ENCODE data around the gene BTBD2.

Gene BTBD2

GRCh38 chr19:2016041-2016807, 710 bp upstream of the BTBD2 start:
- Histone ChIP-seq H3K36me3 (ENCODE audit: control insufficient read depth in 1 of 2, insufficient read depth in 2 of 2, low read length in 2 of 2) (no peaks in the 10 kb centered on the region), H3K27ac (ENCODE audit: low read length) (no peak overlapping the region), H3K4me1 (ENCODE audit: control insufficient read depth in 1 of 2, insufficient read depth in 2 of 2, low read length in 2 of 2) (peaks cover 0 to 28% of the 10 kb centered on the region in 2 donors), H3K4me3 (ENCODE audit: low read depth in 1 of 2, low read length in 2 of 2) (peak overlapping the region; percentile 38 to 42), H3K27me3 (ENCODE audit: low read depth, low read length) (no peaks in the 10 kb centered on the region), H3K9me3 (ENCODE audit: control insufficient read depth in 1 of 2, low read length in 2 of 2) (no peaks in the 10 kb centered on the region)

DNA sequence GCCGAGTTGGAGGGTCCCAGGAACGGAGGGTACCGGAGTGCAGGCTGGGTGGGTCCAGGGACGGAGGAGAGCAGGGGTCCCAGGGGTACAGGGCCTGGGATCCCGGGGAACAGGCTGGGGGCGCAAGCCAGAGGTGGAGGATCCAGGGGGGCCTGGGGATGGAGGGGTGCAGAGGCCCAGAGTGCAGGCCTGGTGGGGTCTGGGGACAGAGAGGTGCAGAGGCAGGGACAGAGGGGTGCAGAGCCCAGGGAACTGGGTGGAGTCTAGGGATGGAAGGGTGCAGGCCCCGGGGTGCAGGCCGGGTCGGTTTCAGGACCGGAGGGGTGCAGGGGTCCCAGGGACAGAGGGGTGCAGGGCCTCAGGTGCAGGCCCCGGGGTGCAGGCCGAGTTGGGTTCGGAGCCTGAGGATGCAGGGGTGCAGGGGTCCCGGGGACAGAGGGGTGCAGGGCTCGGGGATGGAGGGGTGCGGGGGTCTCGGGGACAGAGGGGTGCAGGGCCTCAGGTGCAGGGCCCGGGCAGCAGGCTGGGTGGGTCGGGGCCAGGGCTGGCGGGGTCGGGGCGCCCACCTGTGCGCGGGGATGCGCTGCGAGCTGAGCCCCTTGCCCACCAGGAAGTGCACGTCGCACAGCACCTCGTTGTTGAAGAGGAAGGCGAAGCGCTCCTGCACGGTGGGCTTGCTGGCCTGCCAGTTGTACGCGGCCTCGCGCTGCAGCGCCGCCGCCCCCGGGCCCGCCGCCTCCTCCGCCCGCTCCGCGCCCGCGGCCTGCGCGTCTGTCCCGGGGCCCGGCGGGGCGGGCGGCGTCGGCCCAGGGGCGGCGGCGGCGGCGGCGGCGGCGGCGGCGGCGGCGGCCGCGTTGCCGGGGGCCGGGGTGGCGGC, 545 bp downstream of the BTBD2 start:
- Histone ChIP-seq H3K4me3 (ENCODE audit: low read depth in 1 of 2, low read length in 2 of 2) (peak overlapping the region; percentile 37 to 71), H3K36me3 (ENCODE audit: control insufficient read depth in 1 of 2, insufficient read depth in 2 of 2, low read length in 2 of 2) (no peaks in the 10 kb centered on the region), H3K27ac (ENCODE audit: low read length) (no peak overlapping the region), H3K4me1 (ENCODE audit: control insufficient read depth in 1 of 2, insufficient read depth in 2 of 2, low read length in 2 of 2) (peaks cover 0 to 28% of the 10 kb centered on the region in 2 donors), H3K9me3 (ENCODE audit: control insufficient read depth in 1 of 2, low read length in 2 of 2) (no peaks in the 10 kb centered on the region), H3K27me3 (ENCODE audit: low read depth, low read length) (no peaks in the 10 kb centered on the region)

- H3K4me3 ChIP-seq (ENCODE audit: low read depth in 1 of 2, low read length in 2 of 2) = peak overlapping the region in 1 of 2 donors; percentile 71
- H3K36me3 ChIP-seq (ENCODE audit: control insufficient read depth in 1 of 2, insufficient read depth in 2 of 2, low read length in 2 of 2) = no peaks in the 10 kb centered on the region
- H3K9me3 ChIP-seq (ENCODE audit: control insufficient read depth in 1 of 2, low read length in 2 of 2) = no peaks in the 10 kb centered on the region
- no peak overlapping the region for H3K27ac ChIP-seq (ENCODE audit: low read length)
- peaks cover 0 to 21% of the 10 kb centered on the region in 2 donors for H3K4me1 ChIP-seq (ENCODE audit: control insufficient read depth in 1 of 2, insufficient read depth in 2 of 2, low read length in 2 of 2)
- H3K27me3 ChIP-seq (ENCODE audit: low read depth, low read length) = no peaks in the 10 kb centered on the region
These were observed 1.4 kb downstream of the BTBD2 start for GRCh38 chr19:2014131-2014571.

- no peak overlapping the region for H3K27ac ChIP-seq (ENCODE audit: low read length)
- no peaks in the 10 kb centered on the region for H3K27me3 ChIP-seq (ENCODE audit: low read depth, low read length)
- no peaks in the 10 kb centered on the region for H3K9me3 ChIP-seq (ENCODE audit: control insufficient read depth in 1 of 2, low read length in 2 of 2)
- H3K4me1 ChIP-seq (ENCODE audit: control insufficient read depth in 1 of 2, insufficient read depth in 2 of 2, low read length in 2 of 2) = peaks cover 0 to 21% of the 10 kb centered on the region in 2 donors
- peak overlapping the region in 1 of 2 donors; percentile 71 for H3K4me3 ChIP-seq (ENCODE audit: low read depth in 1 of 2, low read length in 2 of 2)
- H3K36me3 ChIP-seq (ENCODE audit: control insufficient read depth in 1 of 2, insufficient read depth in 2 of 2, low read length in 2 of 2) = no peaks in the 10 kb centered on the region
These were observed 1.9 kb downstream of the BTBD2 start for GRCh38 chr19:2013683-2013961.

DNA sequence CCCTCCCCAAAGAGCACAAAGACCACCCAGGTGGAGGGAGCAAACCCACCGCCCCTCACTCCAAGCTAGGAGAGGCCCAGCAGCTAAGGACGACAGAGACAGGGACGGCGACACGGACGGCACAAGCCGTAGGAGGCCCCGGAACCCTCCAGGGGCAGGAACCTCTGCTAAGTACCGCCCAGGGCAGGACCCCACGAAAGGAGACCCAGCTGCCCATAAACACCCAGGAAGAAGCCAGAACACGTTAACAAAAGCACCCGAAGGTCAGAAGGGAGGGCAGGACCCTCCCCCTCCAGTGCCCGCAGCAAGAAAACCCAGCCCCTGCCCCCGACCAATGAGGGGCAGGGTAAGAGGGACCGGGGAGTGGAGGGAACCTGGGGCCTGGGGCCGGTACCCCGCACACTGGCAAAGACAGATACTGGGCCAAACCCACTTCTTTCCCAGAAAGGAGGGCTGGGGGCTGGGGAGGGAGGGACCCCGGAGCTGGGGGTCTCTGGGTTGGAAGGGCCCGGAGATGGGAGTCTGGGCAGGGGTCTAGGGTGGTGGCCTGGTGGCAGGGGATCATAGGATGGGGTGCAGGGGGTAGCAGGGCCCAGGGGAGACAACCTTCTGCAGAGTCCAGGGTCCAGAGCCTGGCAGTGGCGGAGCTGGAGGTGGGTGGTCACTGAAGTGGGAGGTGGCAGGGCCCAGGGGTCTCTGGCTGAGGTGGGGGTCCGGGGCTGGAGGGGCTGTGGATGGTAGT, 2.4 kb downstream of the BTBD2 start:
- H3K4me1 ChIP-seq (ENCODE audit: control insufficient read depth in 1 of 2, insufficient read depth in 2 of 2, low read length in 2 of 2) = peaks cover 0 to 21% of the 10 kb centered on the region in 2 donors
- H3K36me3 ChIP-seq (ENCODE audit: control insufficient read depth in 1 of 2, insufficient read depth in 2 of 2, low read length in 2 of 2) = no peaks in the 10 kb centered on the region
- H3K9me3 ChIP-seq (ENCODE audit: control insufficient read depth in 1 of 2, low read length in 2 of 2) = no peaks in the 10 kb centered on the region

DNA sequence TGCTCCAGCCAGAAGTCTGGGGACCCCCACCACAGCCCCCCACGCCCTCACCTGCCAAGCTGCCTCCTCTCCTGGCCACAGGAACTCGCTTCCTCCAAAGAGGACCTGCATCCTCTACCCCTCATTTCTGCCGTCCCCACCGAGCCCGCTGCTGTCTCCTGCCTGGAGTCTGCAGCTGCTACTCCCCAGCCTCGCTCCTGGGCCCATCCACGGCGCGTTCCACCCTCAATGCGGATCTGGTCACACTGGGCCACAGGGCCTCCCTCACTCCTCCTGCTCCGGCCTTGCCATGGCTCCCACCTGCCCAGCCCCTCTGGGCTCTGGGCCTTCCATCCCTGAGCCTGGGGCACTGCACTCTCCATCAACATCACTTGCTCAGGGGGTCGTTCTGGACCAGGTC, 4.3 kb downstream of the BTBD2 start:
- H3K27ac ChIP-seq (ENCODE audit: low read length) = no peak overlapping the region
- H3K4me1 ChIP-seq (ENCODE audit: control insufficient read depth in 1 of 2, insufficient read depth in 2 of 2, low read length in 2 of 2) = peaks cover 0 to 16% of the 10 kb centered on the region in 2 donors
- H3K36me3 ChIP-seq (ENCODE audit: control insufficient read depth in 1 of 2, insufficient read depth in 2 of 2, low read length in 2 of 2) = no peaks in the 10 kb centered on the region
- no peaks in the 10 kb centered on the region for H3K27me3 ChIP-seq (ENCODE audit: low read depth, low read length)
- no peak overlapping the region for H3K4me3 ChIP-seq (ENCODE audit: low read depth in 1 of 2, low read length in 2 of 2)
- H3K9me3 ChIP-seq (ENCODE audit: control insufficient read depth in 1 of 2, low read length in 2 of 2) = no peaks in the 10 kb centered on the region

More for the DNA sequence above, 2.4 kb downstream of the BTBD2 start:
- Histone ChIP-seq H3K4me3 (ENCODE audit: low read depth in 1 of 2, low read length in 2 of 2) (peak overlapping the region in 1 of 2 donors; percentile 71), H3K27me3 (ENCODE audit: low read depth, low read length) (no peaks in the 10 kb centered on the region), H3K27ac (ENCODE audit: low read length) (no peak overlapping the region)

GRCh38 chr19:2010135-2010668, 5.3 kb downstream of the BTBD2 start:
- peaks cover 0 to 15% of the 10 kb centered on the region in 2 donors for H3K4me1 ChIP-seq (ENCODE audit: control insufficient read depth in 1 of 2, insufficient read depth in 2 of 2, low read length in 2 of 2)
- H3K4me3 ChIP-seq (ENCODE audit: low read depth in 1 of 2, low read length in 2 of 2) = no peak overlapping the region
- no peaks in the 10 kb centered on the region for H3K27me3 ChIP-seq (ENCODE audit: low read depth, low read length)
- H3K9me3 ChIP-seq (ENCODE audit: control insufficient read depth in 1 of 2, low read length in 2 of 2) = no peaks in the 10 kb centered on the region
- H3K27ac ChIP-seq (ENCODE audit: low read length) = no peak overlapping the region
- H3K36me3 ChIP-seq (ENCODE audit: control insufficient read depth in 1 of 2, insufficient read depth in 2 of 2, low read length in 2 of 2) = no peaks in the 10 kb centered on the region

DNA sequence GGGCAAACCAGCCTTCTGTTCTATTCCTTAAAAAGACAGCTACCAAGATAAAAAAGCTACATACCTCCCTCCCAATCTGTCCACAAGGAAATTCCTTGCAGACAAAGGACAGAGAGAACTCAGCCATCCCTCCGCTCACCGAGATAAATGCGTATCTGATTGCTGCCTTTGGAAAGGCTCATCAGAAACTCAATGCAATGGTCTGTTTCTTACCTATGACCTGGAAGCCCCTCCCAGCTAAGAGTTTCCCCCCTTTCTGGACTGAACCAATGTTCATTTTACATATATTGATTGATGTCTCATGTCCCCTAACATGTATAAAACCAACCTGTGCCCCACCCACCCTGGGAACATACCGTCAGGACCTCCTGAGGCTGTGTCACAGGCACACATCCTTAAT, 11.6 kb downstream of the BTBD2 start:
- H3K4me3 ChIP-seq (ENCODE audit: low read depth in 1 of 2, low read length in 2 of 2) = no peak overlapping the region
- H3K27ac ChIP-seq (ENCODE audit: low read length) = no peak overlapping the region
- H3K27me3 ChIP-seq (ENCODE audit: low read depth, low read length) = no peaks in the 10 kb centered on the region
- peaks cover 0 to 13% of the 10 kb centered on the region in 2 donors for H3K36me3 ChIP-seq (ENCODE audit: control insufficient read depth in 1 of 2, insufficient read depth in 2 of 2, low read length in 2 of 2)
- no peaks in the 10 kb centered on the region for H3K9me3 ChIP-seq (ENCODE audit: control insufficient read depth in 1 of 2, low read length in 2 of 2)
- H3K4me1 ChIP-seq (ENCODE audit: control insufficient read depth in 1 of 2, insufficient read depth in 2 of 2, low read length in 2 of 2) = no peaks in the 10 kb centered on the region

GRCh38 chr19:1999856-2000515, 15.5 kb downstream of the BTBD2 start:
- H3K4me1 ChIP-seq (ENCODE audit: control insufficient read depth in 1 of 2, insufficient read depth in 2 of 2, low read length in 2 of 2) = no peaks in the 10 kb centered on the region
- H3K27me3 ChIP-seq (ENCODE audit: low read depth, low read length) = no peaks in the 10 kb centered on the region
- no peaks in the 10 kb centered on the region for H3K9me3 ChIP-seq (ENCODE audit: control insufficient read depth in 1 of 2, low read length in 2 of 2)
- H3K36me3 ChIP-seq (ENCODE audit: control insufficient read depth in 1 of 2, insufficient read depth in 2 of 2, low read length in 2 of 2) = peaks cover 4 to 30% of the 10 kb centered on the region in 2 donors
- H3K27ac ChIP-seq (ENCODE audit: low read length) = no peak overlapping the region
- H3K4me3 ChIP-seq (ENCODE audit: low read depth in 1 of 2, low read length in 2 of 2) = no peak overlapping the region

DNA sequence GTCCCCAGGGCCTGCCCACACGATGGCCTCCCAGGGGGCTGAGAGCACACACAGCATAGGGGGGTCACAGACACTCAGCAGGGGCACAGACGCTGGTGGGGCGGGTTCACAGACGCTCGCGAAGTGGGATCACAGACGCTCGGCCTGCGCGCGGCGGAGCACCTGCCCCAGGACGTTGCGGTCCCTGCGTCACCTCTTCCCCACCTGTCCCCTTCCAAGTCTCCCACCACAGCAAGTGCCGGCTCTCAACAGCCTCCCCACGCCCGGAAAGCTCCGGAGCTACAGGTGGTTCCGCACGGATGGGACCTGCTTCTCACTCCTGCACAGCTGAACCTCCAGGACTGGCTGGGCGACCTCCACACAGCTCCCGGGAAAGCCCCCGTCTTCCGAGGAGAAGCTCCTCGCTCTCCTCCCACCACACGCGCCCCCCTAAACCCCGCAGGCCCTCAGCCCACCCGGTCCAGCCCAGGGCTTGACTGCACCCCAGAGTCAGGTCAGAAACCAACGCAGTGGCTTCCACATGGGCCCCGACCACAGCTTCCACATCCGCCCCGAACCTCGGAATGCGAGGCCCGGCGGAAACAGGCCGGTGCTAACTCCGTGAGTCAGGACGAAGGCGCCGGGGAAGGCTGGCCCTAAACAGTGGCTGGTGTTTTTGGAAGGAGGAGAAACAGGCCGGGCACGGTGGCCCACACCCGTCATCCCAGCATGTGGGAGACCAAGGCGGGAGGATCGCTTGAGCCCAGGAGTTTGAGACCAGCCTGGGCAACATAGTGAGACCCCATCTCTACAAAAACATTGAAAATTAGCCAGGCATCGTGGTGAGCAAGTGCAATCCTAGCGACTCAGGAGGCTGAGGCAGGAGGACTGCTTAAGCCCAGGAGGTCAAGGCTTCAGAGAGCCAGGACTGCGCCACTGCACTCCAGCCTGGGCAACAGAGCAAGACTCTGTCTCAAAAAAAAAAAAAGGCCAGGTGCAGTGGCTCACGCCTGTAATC, 16.5 kb downstream of the BTBD2 start:
- Histone ChIP-seq H3K4me1 (ENCODE audit: control insufficient read depth in 1 of 2, insufficient read depth in 2 of 2, low read length in 2 of 2) (no peaks in the 10 kb centered on the region), H3K36me3 (ENCODE audit: control insufficient read depth in 1 of 2, insufficient read depth in 2 of 2, low read length in 2 of 2) (peaks cover 4 to 30% of the 10 kb centered on the region in 2 donors), H3K4me3 (ENCODE audit: low read depth in 1 of 2, low read length in 2 of 2) (no peak overlapping the region), H3K9me3 (ENCODE audit: control insufficient read depth in 1 of 2, low read length in 2 of 2) (no peaks in the 10 kb centered on the region), H3K27me3 (ENCODE audit: low read depth, low read length) (no peaks in the 10 kb centered on the region), H3K27ac (ENCODE audit: low read length) (no peak overlapping the region)
